SK-N-SH (cell line): ENCODE data around the gene MCF2L.

Experiments used
- NRF1 ChIP-seq: IDR thresholded peaks from 2 replicates; pipeline ENCODE4 v1.6.1; 2012; ENCODE audit warnings: low read depth, mild to moderate bottlenecking, low read length
- TF ChIP-seq, protein P1 (sequence below): IDR thresholded peaks from 2 replicates; pipeline ENCODE4 v1.6.1; 2012; ENCODE audit warnings: mild to moderate bottlenecking, low read depth, low read length, moderate library complexity
- TF ChIP-seq, protein P2 (sequence below): fragments of 200-600 bp; sonication (generic); IDR thresholded peaks from 2 replicates; pipeline ENCODE4 v1.6.1; 2017; ENCODE audit warnings: antibody characterized with exemption, mild to moderate bottlenecking, moderate library complexity

DNA sequence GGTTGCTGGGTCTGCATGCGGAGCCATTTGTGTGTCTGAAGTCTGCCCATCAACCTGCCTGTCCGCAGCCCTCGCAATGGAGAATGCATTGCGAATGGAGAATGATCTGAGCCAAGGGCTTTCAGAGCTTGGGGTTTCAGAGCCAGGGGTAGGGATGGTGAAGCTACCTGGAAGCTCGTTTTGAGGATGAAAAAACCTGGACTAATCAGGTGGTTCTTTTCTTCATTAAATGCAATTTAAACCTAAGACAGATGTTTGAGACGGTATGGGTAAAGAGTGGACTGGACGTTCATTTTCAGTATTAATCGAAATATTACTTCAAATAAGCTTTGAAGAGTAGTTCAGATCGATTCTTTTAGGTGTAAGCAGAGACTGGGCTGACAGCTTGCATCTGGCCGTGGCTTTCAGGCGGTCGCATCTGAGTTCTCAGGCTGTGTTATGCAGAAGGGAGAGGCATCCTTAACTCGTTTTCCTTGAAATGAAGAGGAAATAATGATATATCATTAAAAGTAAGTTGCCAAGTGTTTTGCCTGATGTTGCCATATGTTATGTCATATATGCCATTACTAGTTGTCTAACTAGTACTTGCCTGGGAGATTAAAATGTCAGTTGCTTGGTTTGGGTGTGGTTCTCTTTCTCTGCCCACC is 801 bp downstream of the MCF2L start:
- TF ChIP-seq, protein P1, sequence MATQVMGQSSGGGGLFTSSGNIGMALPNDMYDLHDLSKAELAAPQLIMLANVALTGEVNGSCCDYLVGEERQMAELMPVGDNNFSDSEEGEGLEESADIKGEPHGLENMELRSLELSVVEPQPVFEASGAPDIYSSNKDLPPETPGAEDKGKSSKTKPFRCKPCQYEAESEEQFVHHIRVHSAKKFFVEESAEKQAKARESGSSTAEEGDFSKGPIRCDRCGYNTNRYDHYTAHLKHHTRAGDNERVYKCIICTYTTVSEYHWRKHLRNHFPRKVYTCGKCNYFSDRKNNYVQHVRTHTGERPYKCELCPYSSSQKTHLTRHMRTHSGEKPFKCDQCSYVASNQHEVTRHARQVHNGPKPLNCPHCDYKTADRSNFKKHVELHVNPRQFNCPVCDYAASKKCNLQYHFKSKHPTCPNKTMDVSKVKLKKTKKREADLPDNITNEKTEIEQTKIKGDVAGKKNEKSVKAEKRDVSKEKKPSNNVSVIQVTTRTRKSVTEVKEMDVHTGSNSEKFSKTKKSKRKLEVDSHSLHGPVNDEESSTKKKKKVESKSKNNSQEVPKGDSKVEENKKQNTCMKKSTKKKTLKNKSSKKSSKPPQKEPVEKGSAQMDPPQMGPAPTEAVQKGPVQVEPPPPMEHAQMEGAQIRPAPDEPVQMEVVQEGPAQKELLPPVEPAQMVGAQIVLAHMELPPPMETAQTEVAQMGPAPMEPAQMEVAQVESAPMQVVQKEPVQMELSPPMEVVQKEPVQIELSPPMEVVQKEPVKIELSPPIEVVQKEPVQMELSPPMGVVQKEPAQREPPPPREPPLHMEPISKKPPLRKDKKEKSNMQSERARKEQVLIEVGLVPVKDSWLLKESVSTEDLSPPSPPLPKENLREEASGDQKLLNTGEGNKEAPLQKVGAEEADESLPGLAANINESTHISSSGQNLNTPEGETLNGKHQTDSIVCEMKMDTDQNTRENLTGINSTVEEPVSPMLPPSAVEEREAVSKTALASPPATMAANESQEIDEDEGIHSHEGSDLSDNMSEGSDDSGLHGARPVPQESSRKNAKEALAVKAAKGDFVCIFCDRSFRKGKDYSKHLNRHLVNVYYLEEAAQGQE, result no peak
- TF ChIP-seq, protein P2, sequence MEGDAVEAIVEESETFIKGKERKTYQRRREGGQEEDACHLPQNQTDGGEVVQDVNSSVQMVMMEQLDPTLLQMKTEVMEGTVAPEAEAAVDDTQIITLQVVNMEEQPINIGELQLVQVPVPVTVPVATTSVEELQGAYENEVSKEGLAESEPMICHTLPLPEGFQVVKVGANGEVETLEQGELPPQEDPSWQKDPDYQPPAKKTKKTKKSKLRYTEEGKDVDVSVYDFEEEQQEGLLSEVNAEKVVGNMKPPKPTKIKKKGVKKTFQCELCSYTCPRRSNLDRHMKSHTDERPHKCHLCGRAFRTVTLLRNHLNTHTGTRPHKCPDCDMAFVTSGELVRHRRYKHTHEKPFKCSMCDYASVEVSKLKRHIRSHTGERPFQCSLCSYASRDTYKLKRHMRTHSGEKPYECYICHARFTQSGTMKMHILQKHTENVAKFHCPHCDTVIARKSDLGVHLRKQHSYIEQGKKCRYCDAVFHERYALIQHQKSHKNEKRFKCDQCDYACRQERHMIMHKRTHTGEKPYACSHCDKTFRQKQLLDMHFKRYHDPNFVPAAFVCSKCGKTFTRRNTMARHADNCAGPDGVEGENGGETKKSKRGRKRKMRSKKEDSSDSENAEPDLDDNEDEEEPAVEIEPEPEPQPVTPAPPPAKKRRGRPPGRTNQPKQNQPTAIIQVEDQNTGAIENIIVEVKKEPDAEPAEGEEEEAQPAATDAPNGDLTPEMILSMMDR, result no peak
- no peak for TF ChIP-seq NRF1
